Mesothelial cell of epicardium (in vitro differentiated cells): ENCODE measurements around the gene CPSF4L. TPM values are rescaled to one million over a fixed set of nuclear protein-coding genes. Genes with fewer than 3 reads are reported as not detected.
"Not testable (repeated sequence)": the region's sequence is repeated elsewhere in the genome, so short reads cannot be mapped to it uniquely, and the experiment has no call there.

ENCODE experiments used
- DNase-seq, 2 experiments: peaks; one replicate each; pipeline ENCODE4 v3.0.0; 2021; ENCODE audit warnings: low spot score in 2 of 2; ENCODE audit not compliant: unreplicated experiment in 2 of 2
- H3K27ac Mint-ChIP-seq: 2 replicates; pipeline ENCODE4 v1.8.0; 2021; ENCODE audit warnings: mixed read lengths
- H3K27me3 Mint-ChIP-seq: 2 replicates; pipeline ENCODE4 v1.8.0; 2021; ENCODE audit warnings: low read depth, mixed read lengths
- H3K36me3 Mint-ChIP-seq: 2 replicates; pipeline ENCODE4 v1.8.0; 2021; ENCODE audit warnings: mixed read lengths
- H3K4me1 Mint-ChIP-seq: 2 replicates; pipeline ENCODE4 v1.8.0; 2021; ENCODE audit warnings: mixed read lengths
- H3K4me3 Mint-ChIP-seq: 2 replicates; pipeline ENCODE4 v1.8.0; 2021; ENCODE audit warnings: mild to moderate bottlenecking, moderate library complexity, mixed read lengths
- H3K9me3 Mint-ChIP-seq: 2 replicates; pipeline ENCODE4 v1.8.0; 2021; ENCODE audit warnings: mixed read lengths
- total RNA-seq: library from RNA; stranded (reverse); gene quantifications from 3 replicates; pipeline ENCODE4 v1.2.1, GENCODE V29; 2021
- TF ChIP-seq, protein P1 (sequence below): fragments of 200-600 bp; sonication (generic); IDR thresholded peaks from one replicate; pipeline ENCODE4 v1.5.0; 2021; ENCODE audit warnings: antibody characterized with exemption; ENCODE audit not compliant: unreplicated experiment

CPSF4L gene
- total RNA-seq, 1 donor from 2014 or later: 0.40 TPM

- Mint-ChIP-seq H3K36me3 (no peaks in the 10 kb centered on the region), H3K27me3 (no peaks in the 10 kb centered on the region), H3K9me3 (no peaks in the 10 kb centered on the region), H3K4me1 (peaks cover 17% of the 10 kb centered on the region), H3K4me3 (no peak overlapping the region), H3K27ac (no peak overlapping the region)
- TF ChIP-seq, protein P1, sequence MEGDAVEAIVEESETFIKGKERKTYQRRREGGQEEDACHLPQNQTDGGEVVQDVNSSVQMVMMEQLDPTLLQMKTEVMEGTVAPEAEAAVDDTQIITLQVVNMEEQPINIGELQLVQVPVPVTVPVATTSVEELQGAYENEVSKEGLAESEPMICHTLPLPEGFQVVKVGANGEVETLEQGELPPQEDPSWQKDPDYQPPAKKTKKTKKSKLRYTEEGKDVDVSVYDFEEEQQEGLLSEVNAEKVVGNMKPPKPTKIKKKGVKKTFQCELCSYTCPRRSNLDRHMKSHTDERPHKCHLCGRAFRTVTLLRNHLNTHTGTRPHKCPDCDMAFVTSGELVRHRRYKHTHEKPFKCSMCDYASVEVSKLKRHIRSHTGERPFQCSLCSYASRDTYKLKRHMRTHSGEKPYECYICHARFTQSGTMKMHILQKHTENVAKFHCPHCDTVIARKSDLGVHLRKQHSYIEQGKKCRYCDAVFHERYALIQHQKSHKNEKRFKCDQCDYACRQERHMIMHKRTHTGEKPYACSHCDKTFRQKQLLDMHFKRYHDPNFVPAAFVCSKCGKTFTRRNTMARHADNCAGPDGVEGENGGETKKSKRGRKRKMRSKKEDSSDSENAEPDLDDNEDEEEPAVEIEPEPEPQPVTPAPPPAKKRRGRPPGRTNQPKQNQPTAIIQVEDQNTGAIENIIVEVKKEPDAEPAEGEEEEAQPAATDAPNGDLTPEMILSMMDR: no peak
- DNase-seq: no peak
Observed at GRCh38 chr17:73266796-73267195, 5.1 kb upstream of the CPSF4L start.

GRCh38 chr17:73265646-73266640 is 4.3 kb upstream of the CPSF4L start:
- H3K9me3 Mint-ChIP-seq: no peaks in the 10 kb centered on the region
- H3K27me3 Mint-ChIP-seq: no peaks in the 10 kb centered on the region
- TF ChIP-seq, protein P1: no peak
- no peak for DNase-seq
- H3K4me1 Mint-ChIP-seq: peaks cover 19% of the 10 kb centered on the region
- H3K27ac Mint-ChIP-seq: no peak overlapping the region
- no peak overlapping the region for H3K4me3 Mint-ChIP-seq
- no peaks in the 10 kb centered on the region for H3K36me3 Mint-ChIP-seq

DNA sequence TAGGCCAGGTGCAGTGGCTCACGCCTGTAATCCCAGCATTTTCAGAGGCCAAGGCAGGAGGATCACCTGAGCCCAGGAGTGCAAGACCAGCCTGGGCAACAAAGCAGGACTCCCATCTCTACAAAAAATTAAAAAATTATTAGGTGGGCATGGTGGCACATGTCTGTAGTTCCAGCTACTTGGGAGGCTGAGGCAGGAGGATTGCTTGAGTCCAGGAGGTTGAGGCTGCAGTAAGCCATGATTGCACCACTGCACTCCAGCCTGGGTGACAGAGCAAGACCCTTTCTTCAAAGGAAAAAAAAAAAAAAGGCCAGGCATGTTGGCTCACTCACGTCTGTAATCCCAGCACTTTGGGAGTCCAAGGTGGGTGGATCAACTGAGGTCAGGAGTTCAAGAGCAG is 2.8 kb upstream of the CPSF4L start:
- H3K27me3 Mint-ChIP-seq, H3K4me3 Mint-ChIP-seq, H3K9me3 Mint-ChIP-seq, H3K36me3 Mint-ChIP-seq, DNase-seq, H3K27ac Mint-ChIP-seq: not testable (repeated sequence)
- H3K4me1 Mint-ChIP-seq: peaks cover 19% of the 10 kb centered on the region

GRCh38 chr17:73262676-73263642 is 1.3 kb upstream of the CPSF4L start:
- Mint-ChIP-seq H3K27ac (peak overlapping the region; percentile 57), H3K36me3 (no peaks in the 10 kb centered on the region), H3K27me3 (no peaks in the 10 kb centered on the region), H3K9me3 (no peaks in the 10 kb centered on the region), H3K4me1 (peaks cover 19% of the 10 kb centered on the region), H3K4me3 (no peak overlapping the region)
- DNase-seq: no peak
- TF ChIP-seq, protein P1: no peak

DNA sequence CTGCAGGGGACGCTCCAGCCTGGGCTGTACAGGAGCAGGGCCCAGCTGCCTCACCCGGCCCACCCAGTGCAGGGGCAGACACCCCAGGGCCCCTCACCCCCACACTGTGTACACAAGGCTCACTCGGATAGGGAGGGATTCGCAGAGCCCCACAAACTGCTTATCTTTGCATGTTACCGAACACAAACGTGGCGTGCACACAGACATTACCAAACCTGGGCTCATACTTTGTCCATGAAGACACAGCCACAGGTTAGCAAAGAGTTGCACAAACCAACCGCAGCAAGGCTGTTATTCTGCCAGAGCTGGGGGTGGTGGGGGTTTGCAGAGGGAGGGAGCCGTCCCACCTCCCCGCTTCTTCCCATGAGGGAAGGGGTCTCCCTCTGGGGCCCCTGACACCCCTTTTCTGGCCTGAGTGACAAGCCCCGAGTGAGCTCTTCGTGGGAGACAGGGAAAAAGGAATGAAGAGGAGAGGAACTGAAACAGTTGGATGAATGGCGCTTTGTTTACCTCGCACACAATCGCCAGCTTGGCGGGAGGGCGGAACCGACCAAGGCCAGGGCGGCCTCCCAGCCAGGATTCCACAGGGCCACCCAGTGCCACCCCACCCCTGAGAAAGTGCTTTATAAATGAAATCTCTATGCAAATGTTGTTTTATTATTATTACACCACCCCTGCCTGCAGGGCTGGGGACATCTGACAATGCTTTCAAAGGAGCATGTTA is 434 bp upstream of the CPSF4L start:
- Mint-ChIP-seq H3K4me3 (no peak overlapping the region), H3K27me3 (no peaks in the 10 kb centered on the region), H3K27ac (peak overlapping the region; percentile 57), H3K9me3 (no peaks in the 10 kb centered on the region), H3K4me1 (peaks cover 19% of the 10 kb centered on the region), H3K36me3 (no peaks in the 10 kb centered on the region)
- no peak for DNase-seq
- TF ChIP-seq, protein P1: no peak
